Measurements from ENCODE around the gene LRRTM1.

- TF ChIP-seq POLR2AphosphoS5 (IDR thresholded peaks at IDR 0.05) (no peak), CTCF (IDR thresholded peaks at IDR 0.05) (no peak), POLR2A (IDR thresholded peaks at IDR 0.05) (no peak)
These were observed 35.5 kb upstream of the LRRTM1 start for GRCh38 chr2:80340022-80340421.
